Caco-2 (cell line): ENCODE data around the gene SLITRK2. TPM values are rescaled to one million over a fixed set of nuclear protein-coding genes. Genes with fewer than 3 reads are reported as not detected.

ENCODE experiments used
- Bru-seq: library from RNA; stranded (reverse); fragments of 400-500 nt; gene quantifications from one replicate; lab custom pipeline; 2021; lab: Mats Ljungman, UMichigan
- BruChase-seq, 2 experiments: library from RNA; stranded (reverse); fragments of 400-500 nt; gene quantifications; one replicate each; lab custom pipeline; 2021; lab: Mats Ljungman, UMichigan
- BruUV-seq: library from RNA; stranded (reverse); fragments of 400-500 nt; replicated peaks from 2 replicates; lab custom pipeline; 2021; lab: Mats Ljungman, UMichigan
- CTCF ChIA-PET: fragments of 300-600 bp; sonication (Branson Sonifier 250); formaldehyde crosslinking; loops from one replicate; lab custom pipeline; 2022; ENCODE audit warnings: antibody characterized with exemption; lab: Charles Lee
- POLR2A ChIA-PET: fragments of 300-600 bp; sonication (Branson Sonifier 250); formaldehyde crosslinking; loops from one replicate; lab custom pipeline; 2022; ENCODE audit warnings: antibody characterized with exemption; lab: Charles Lee
- DNase-seq, 2 experiments: peaks; one replicate each; pipeline versions ENCODE4 v3.0.0 to v3.0.0-alpha.2; 2020 to 2022
- H3K27me3 ChIP-seq: replicated peaks from 2 replicates; pipeline ENCODE4 v1.6.0; 2011; ENCODE audit warnings: low read length; ENCODE audit not compliant: control insufficient read depth, insufficient read depth
- H3K36me3 ChIP-seq: 2 replicates; pipeline ENCODE4 v1.5.1; 2011; ENCODE audit warnings: low read length; ENCODE audit not compliant: control insufficient read depth, insufficient read depth
- H3K4me1 ChIP-seq: fragments of 250-450 bp; sonication (Bioruptor Pico); 2 replicates; pipeline ENCODE4 v1.5.1; 2020; ENCODE audit warnings: mild to moderate bottlenecking
- H3K4me3 ChIP-seq: 2 replicates; pipeline ENCODE4 v1.5.1; 2011; ENCODE audit warnings: low read depth, mild to moderate bottlenecking, control low read depth, low read length
- H3K9me3 ChIP-seq: fragments of 250-450 bp; sonication (Bioruptor Pico); 2 replicates; pipeline ENCODE4 v1.5.1; 2020; ENCODE audit warnings: mild to moderate bottlenecking, moderate library complexity
- H3K27ac Mint-ChIP-seq: one replicate; pipeline ENCODE4 v1.8.0; 2022; ENCODE audit warnings: mixed read lengths; ENCODE audit not compliant: unreplicated experiment
- H3K27me3 Mint-ChIP-seq: one replicate; pipeline ENCODE4 v1.8.0; 2022; ENCODE audit warnings: mixed read lengths; ENCODE audit not compliant: insufficient read depth, unreplicated experiment
- H3K36me3 Mint-ChIP-seq: one replicate; pipeline ENCODE4 v1.8.0; 2022; ENCODE audit warnings: mild to moderate bottlenecking, mixed read lengths; ENCODE audit not compliant: insufficient read depth, unreplicated experiment
- H3K4me1 Mint-ChIP-seq: one replicate; pipeline ENCODE4 v1.8.0; 2022; ENCODE audit warnings: low read depth, mixed read lengths; ENCODE audit not compliant: unreplicated experiment
- H3K4me3 Mint-ChIP-seq: one replicate; pipeline ENCODE4 v1.8.0; 2022; ENCODE audit warnings: mild to moderate bottlenecking, moderate library complexity, mixed read lengths; ENCODE audit not compliant: unreplicated experiment
- H3K9me3 Mint-ChIP-seq: one replicate; pipeline ENCODE4 v1.8.0; 2022; ENCODE audit warnings: mixed read lengths; ENCODE audit not compliant: unreplicated experiment
- CTCF ChIP-seq, 2 experiments: fragments of 200-600 bp in 1 of 2; IDR thresholded peaks; 1 replicate in 1 of 2; 2 replicates in 1 of 2; pipeline versions ENCODE4 v1.5.1 to v1.8.0; 2011 to 2022; ENCODE audit warnings: antibody characterized with exemption in 1 of 2, control low read depth in 1 of 2, inconsistent platforms in 1 of 2, low read depth in 1 of 2, low read length in 1 of 2, mild to moderate bottlenecking in 1 of 2, moderate library complexity in 1 of 2; ENCODE audit not compliant: insufficient read depth in 1 of 2, severe bottlenecking in 1 of 2, unreplicated experiment in 1 of 2
- intact Hi-C: fragments of 100-400 bp; cut with micrococcal nuclease; formaldehyde crosslinking; loops from one replicate; pipeline ENCODE4 v1.10.0; 2022; ENCODE audit not compliant: unreplicated experiment
- long read RNA-seq: library from polyadenylated mRNA; stranded (forward); transcript quantifications from one replicate; pipeline ENCODE4 v2.0.0, GENCODE V29; 2022
- total RNA-seq: library from RNA; stranded (reverse); gene quantifications from 2 replicates; pipeline ENCODE4 v1.2.3, GENCODE V29; 2022

Gene SLITRK2, protein sequence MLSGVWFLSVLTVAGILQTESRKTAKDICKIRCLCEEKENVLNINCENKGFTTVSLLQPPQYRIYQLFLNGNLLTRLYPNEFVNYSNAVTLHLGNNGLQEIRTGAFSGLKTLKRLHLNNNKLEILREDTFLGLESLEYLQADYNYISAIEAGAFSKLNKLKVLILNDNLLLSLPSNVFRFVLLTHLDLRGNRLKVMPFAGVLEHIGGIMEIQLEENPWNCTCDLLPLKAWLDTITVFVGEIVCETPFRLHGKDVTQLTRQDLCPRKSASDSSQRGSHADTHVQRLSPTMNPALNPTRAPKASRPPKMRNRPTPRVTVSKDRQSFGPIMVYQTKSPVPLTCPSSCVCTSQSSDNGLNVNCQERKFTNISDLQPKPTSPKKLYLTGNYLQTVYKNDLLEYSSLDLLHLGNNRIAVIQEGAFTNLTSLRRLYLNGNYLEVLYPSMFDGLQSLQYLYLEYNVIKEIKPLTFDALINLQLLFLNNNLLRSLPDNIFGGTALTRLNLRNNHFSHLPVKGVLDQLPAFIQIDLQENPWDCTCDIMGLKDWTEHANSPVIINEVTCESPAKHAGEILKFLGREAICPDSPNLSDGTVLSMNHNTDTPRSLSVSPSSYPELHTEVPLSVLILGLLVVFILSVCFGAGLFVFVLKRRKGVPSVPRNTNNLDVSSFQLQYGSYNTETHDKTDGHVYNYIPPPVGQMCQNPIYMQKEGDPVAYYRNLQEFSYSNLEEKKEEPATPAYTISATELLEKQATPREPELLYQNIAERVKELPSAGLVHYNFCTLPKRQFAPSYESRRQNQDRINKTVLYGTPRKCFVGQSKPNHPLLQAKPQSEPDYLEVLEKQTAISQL
- total RNA-seq (not detected in 2 replicates), Bru-seq, nascent RNA (not detected), BruChase-seq, experiment 1, labeled RNA remaining after a 2-hour chase (not detected), BruChase-seq, experiment 2, labeled RNA remaining after a 6-hour chase (not detected)
- long read RNA-seq, result 0 reads

GRCh38 chrX:145817331-145818185, at the start of gene SLITRK2:
SLITRK2 (plus strand) TSS chrX:145817829; CDS start chrX:145822426, 4,597 bp downstream.
- H3K4me3 ChIP-seq, result no peak within 1 kb of the TSS
- TF ChIP-seq CTCF (IDR thresholded peaks at IDR 0.05; ENCODE audit: insufficient read depth in 1 of 2, low read depth in 1 of 2, low read length in 1 of 2, severe bottlenecking in 1 of 2, unreplicated experiment in 1 of 2), result no peak
- ChIA-PET POLR2A (no interaction called here), CTCF (no interaction called here)
- Mint-ChIP-seq H3K27me3 (no peaks in the 10 kb centered on the region), H3K36me3 (no peaks in the 10 kb centered on the region), H3K27ac (no peak within 1 kb of the TSS), H3K4me1 (no peaks in the 10 kb centered on the region), H3K4me3 (no peak within 1 kb of the TSS), H3K9me3 (no peaks in the 10 kb centered on the region)
- BruUV-seq, result no TSS peak
- no peaks in the 10 kb centered on the region for H3K4me1 ChIP-seq
- no peak for DNase-seq
- H3K36me3 ChIP-seq, result no peaks in the 10 kb centered on the region
- intact Hi-C loops, result no loop called here
- no peaks in the 10 kb centered on the region for H3K9me3 ChIP-seq
- no peaks in the 10 kb centered on the region for H3K27me3 ChIP-seq

DNA sequence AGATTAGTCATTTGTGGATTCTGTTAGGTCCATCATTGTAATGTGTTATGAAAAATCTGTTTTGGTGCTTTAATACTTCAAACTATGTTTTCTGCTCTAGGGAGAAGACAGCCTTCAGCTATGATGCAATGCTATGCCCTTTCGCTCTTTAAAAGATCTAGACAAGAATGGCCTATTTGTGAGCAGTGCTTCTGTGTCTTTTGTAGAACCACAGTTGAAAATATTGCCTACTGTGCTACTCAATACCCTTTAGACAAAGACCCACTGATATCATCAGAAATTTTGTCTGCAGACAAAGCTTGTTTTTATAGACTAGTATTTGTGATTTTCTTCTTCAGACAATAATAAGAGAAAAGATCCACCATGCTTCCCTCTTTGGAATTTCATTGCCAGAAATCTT, 44.6 kb upstream of the SLITRK2 start:
- ChIA-PET POLR2A (no interaction called here), CTCF (no interaction called here)
- Histone ChIP-seq H3K4me1 (no peaks in the 10 kb centered on the region), H3K4me3 (no peak overlapping the region), H3K36me3 (no peaks in the 10 kb centered on the region), H3K27me3 (no peaks in the 10 kb centered on the region), H3K9me3 (no peaks in the 10 kb centered on the region)
- Mint-ChIP-seq H3K4me1 (no peaks in the 10 kb centered on the region), H3K36me3 (no peaks in the 10 kb centered on the region), H3K27me3 (no peaks in the 10 kb centered on the region), H3K27ac (no peak overlapping the region), H3K4me3 (no peak overlapping the region), H3K9me3 (no peaks in the 10 kb centered on the region)
- intact Hi-C loops, result no loop called here
- no peak for DNase-seq
- no TSS peak for BruUV-seq
- TF ChIP-seq CTCF (IDR thresholded peaks at IDR 0.05; ENCODE audit: insufficient read depth in 1 of 2, low read depth in 1 of 2, low read length in 1 of 2, severe bottlenecking in 1 of 2, unreplicated experiment in 1 of 2), result no peak
